A549 (cell line): Measurements from ENCODE around the gene TBC1D4. TPM values are rescaled to one million over a fixed set of nuclear protein-coding genes. Genes with fewer than 3 reads are reported as not detected.

ENCODE experiments used
- ATAC-seq, 2 experiments: fragments of 200-7000 bp in 1 of 2; fragments of >200 bp in 1 of 2; cut with Nextera tagmentation in 1 of 2; cut with Tn5 transposase in 1 of 2; 3 replicates each; pipeline versions ENCODE4 v1.8.0 to v1.9.1; 2018 to 2020; ENCODE audit warnings: mild to moderate bottlenecking in 1 of 2, moderate library complexity in 1 of 2
- CTCF ChIA-PET: fragments of 300-600 bp; sonication (Branson Sonifier 250); formaldehyde crosslinking; extraction: SDS; loops from one replicate; lab custom pipeline; 2021; ENCODE audit warnings: antibody characterized with exemption, inconsistent platforms; lab: Yijun Ruan, JAX
- POLR2A ChIA-PET: fragments of 350-600 bp; formaldehyde crosslinking; extraction: SDS; loops from one replicate; lab custom pipeline; 2021; ENCODE audit warnings: antibody characterized with exemption, inconsistent platforms; lab: Yijun Ruan, JAX
- DNase-seq, 2 experiments: peaks; one replicate each; pipeline versions ENCODE4 v3.0.0 to v3.0.0-alpha.2; 2011 to 2016; ENCODE audit warnings: low read depth in 1 of 2, low spot score in 1 of 2
- FAIRE-seq: peaks from 2 replicates; lab custom pipeline; 2011; peaks lifted over from hg19 to GRCh38; lab: Jason Lieb, UNC
- H3K27ac ChIP-seq, 2 experiments: fragments of >200 bp; sonication (Bioruptor Twin); formaldehyde crosslinking; 3 replicates each; pipeline ENCODE4 v1.5.1; 2016 to 2017
- H3K4me1 ChIP-seq: fragments of >200 bp; sonication (Bioruptor Twin); formaldehyde crosslinking; 3 replicates; pipeline ENCODE4 v1.6.1; 2016
- H3K4me2 ChIP-seq: fragments of >200 bp; sonication (Bioruptor Twin); formaldehyde crosslinking; 3 replicates; pipeline ENCODE4 v1.6.1; 2016
- H3K4me3 ChIP-seq: fragments of >200 bp; sonication (Bioruptor Twin); formaldehyde crosslinking; 3 replicates; pipeline ENCODE4 v1.5.1; 2016
- H3K9me3 ChIP-seq: fragments of >200 bp; sonication (Bioruptor Twin); formaldehyde crosslinking; 3 replicates; pipeline ENCODE4 v1.6.1; 2016
- ATOH8 ChIP-seq: fragments of 250-450 bp; sonication (Bioruptor Pico); IDR thresholded peaks from 2 replicates; pipeline ENCODE4 v1.5.0; 2020; ENCODE audit warnings: low read depth, mild to moderate bottlenecking, moderate library complexity
- BHLHE40 ChIP-seq: IDR thresholded peaks from 2 replicates; pipeline ENCODE4 v1.6.1; 2012; ENCODE audit warnings: low read depth, low read length, inconsistent platforms
- CBX8 ChIP-seq: fragments of 200-600 bp; sonication (generic); IDR thresholded peaks from 2 replicates; pipeline ENCODE4 v1.6.1; 2016
- CHD2 ChIP-seq: fragments of 150-350 bp; IDR thresholded peaks from 2 replicates; pipeline ENCODE4 v1.6.1; 2014; ENCODE audit warnings: low read length; ENCODE audit not compliant: partially characterized antibody
- CHD4 ChIP-seq: fragments of 200-600 bp; sonication (generic); IDR thresholded peaks from 2 replicates; pipeline ENCODE4 v1.6.1; 2016; ENCODE audit warnings: antibody characterized with exemption, mild to moderate bottlenecking, borderline replicate concordance
- EHMT2 ChIP-seq: fragments of 200-600 bp; sonication (generic); IDR thresholded peaks from 2 replicates; pipeline ENCODE4 v1.6.1; 2016; ENCODE audit warnings: antibody characterized with exemption, low read depth, mild to moderate bottlenecking, moderate library complexity
- EP300 ChIP-seq, 2 experiments: fragments of >200 bp; sonication (Bioruptor Twin); formaldehyde crosslinking; IDR thresholded peaks; 2 replicates in 1 of 2; 3 replicates in 1 of 2; pipeline ENCODE4 v1.6.1; 2016 to 2017
- ESRRA ChIP-seq: fragments of 150-350 bp; IDR thresholded peaks from 2 replicates; pipeline ENCODE4 v1.6.1; 2014; ENCODE audit warnings: mild to moderate bottlenecking, low read length, borderline replicate concordance
- FOSL2 ChIP-seq, 2 experiments: fragments of 450-650 bp in 1 of 2; fragments of >200 bp in 1 of 2; sonication (Bioruptor Twin) in 1 of 2; formaldehyde crosslinking; IDR thresholded peaks; 2 replicates each; pipeline versions ENCODE4 v1.5.0 to v1.6.1; 2016 to 2020; ENCODE audit warnings: mild to moderate bottlenecking in 1 of 2, moderate library complexity in 1 of 2
- FOXS1 ChIP-seq: fragments of 250-450 bp; sonication (Bioruptor Pico); IDR thresholded peaks from 2 replicates; pipeline ENCODE4 v1.5.0; 2020; ENCODE audit warnings: mild to moderate bottlenecking, moderate library complexity
- HOXA7 ChIP-seq: fragments of 250-450 bp; sonication (Bioruptor Pico); IDR thresholded peaks from 2 replicates; pipeline ENCODE4 v1.5.0; 2020; ENCODE audit warnings: mild to moderate bottlenecking, moderate library complexity
- HOXB13 ChIP-seq: fragments of 250-450 bp; sonication (Bioruptor Pico); IDR thresholded peaks from 2 replicates; pipeline ENCODE4 v1.5.0; 2020; ENCODE audit warnings: low read depth, mild to moderate bottlenecking, moderate library complexity
- HOXB5 ChIP-seq: fragments of 250-450 bp; sonication (Bioruptor Pico); IDR thresholded peaks from 2 replicates; pipeline ENCODE4 v1.5.0; 2020; ENCODE audit warnings: mild to moderate bottlenecking, moderate library complexity
- JUNB ChIP-seq: fragments of >200 bp; sonication (Bioruptor Twin); formaldehyde crosslinking; IDR thresholded peaks from 2 replicates; pipeline ENCODE4 v1.6.1; 2016
- KDM1A ChIP-seq: fragments of 200-600 bp; sonication (generic); IDR thresholded peaks from 2 replicates; pipeline ENCODE4 v1.6.1; 2016; ENCODE audit warnings: low read depth, mild to moderate bottlenecking
- MAZ ChIP-seq: fragments of 150-350 bp; IDR thresholded peaks from 2 replicates; pipeline ENCODE4 v1.6.1; 2014; ENCODE audit warnings: antibody characterized with exemption, low read depth, low read length, borderline replicate concordance
- NFE2L2 ChIP-seq: fragments of 150-350 bp; conservative IDR thresholded peaks from 2 replicates; pipeline ENCODE4 v1.6.1; 2014; ENCODE audit warnings: low read length
- POLR2A ChIP-seq: IDR thresholded peaks from 2 replicates; pipeline ENCODE4 v1.6.1; 2012; ENCODE audit warnings: mild to moderate bottlenecking, low read length
- RAD21 ChIP-seq, 2 experiments: fragments of >200 bp in 1 of 2; sonication (Bioruptor Twin) in 1 of 2; formaldehyde crosslinking in 1 of 2; IDR thresholded peaks in 1 of 2; conservative IDR thresholded peaks in 1 of 2; 2 replicates in 1 of 2; 3 replicates in 1 of 2; pipeline ENCODE4 v1.6.1; 2012 to 2018; ENCODE audit warnings: inconsistent platforms in 1 of 2
- RFX5 ChIP-seq: fragments of 450-650 bp; IDR thresholded peaks from 2 replicates; pipeline ENCODE4 v1.7.1; 2014; ENCODE audit warnings: antibody characterized with exemption, mild to moderate bottlenecking, moderate library complexity
- RNF2 ChIP-seq: fragments of 200-600 bp; sonication (generic); IDR thresholded peaks from 2 replicates; pipeline ENCODE4 v1.6.1; 2016; ENCODE audit warnings: low read depth, mild to moderate bottlenecking, antibody characterized with exemption, moderate library complexity, borderline replicate concordance
- SMC3 ChIP-seq: fragments of >200 bp; sonication (Bioruptor Twin); formaldehyde crosslinking; IDR thresholded peaks from 3 replicates; pipeline ENCODE4 v1.6.1; 2018; ENCODE audit warnings: inconsistent platforms
- TP53 ChIP-seq: fragments of 250-450 bp; sonication (Bioruptor Pico); IDR thresholded peaks from 2 replicates; pipeline ENCODE4 v1.5.0; 2021; ENCODE audit warnings: mild to moderate bottlenecking, moderate library complexity
- ZFP36 ChIP-seq: fragments of 450-650 bp; IDR thresholded peaks from 2 replicates; pipeline ENCODE4 v1.6.1; 2014; ENCODE audit warnings: borderline replicate concordance; ENCODE audit not compliant: partially characterized antibody
- ZSCAN20 ChIP-seq: fragments of 250-450 bp; sonication (Bioruptor Pico); IDR thresholded peaks from 2 replicates; pipeline ENCODE4 v1.8.0; 2022; ENCODE audit warnings: mild to moderate bottlenecking, moderate library complexity
- WGBS: methylation state at CpG from one replicate; pipeline ENCODE4 v1.1.6; 2017; ENCODE audit errors: missing lambda C conversion rate; 5-methylcytosine and 5-hydroxymethylcytosine counted together
- polyA plus RNA-seq, 4 experiments: library from polyadenylated mRNA; depleted of rRNA in 3 of 4; stranded (reverse); fragments of >200 nt; fragmentation: RNase III in 1 of 4; extraction: RNeasy Plus Mini Kit Qiagen cat#74134 plus additional on column Dnase treatment in 1 of 4; gene quantifications; 2 replicates in 3 of 4; 3 replicates in 1 of 4; pipeline ENCODE4 v1.2.3, GENCODE V29; 2011 to 2017
- TF ChIP-seq, protein P1 (sequence below): fragments of 200-600 bp; sonication (generic); IDR thresholded peaks from 2 replicates; pipeline ENCODE4 v1.6.1; 2016; ENCODE audit warnings: antibody characterized with exemption, mild to moderate bottlenecking, moderate library complexity
- TF ChIP-seq, protein P2 (sequence below): fragments of >200 bp; sonication (Bioruptor Twin); formaldehyde crosslinking; IDR thresholded peaks from 2 replicates; pipeline ENCODE4 v1.6.1; 2016
- TF ChIP-seq, protein P3 (sequence below): fragments of 150-350 bp; IDR thresholded peaks from 2 replicates; pipeline ENCODE4 v1.6.1; 2014; ENCODE audit warnings: low read depth, mild to moderate bottlenecking, low read length

Gene TBC1D4
- polyA plus RNA-seq, 2 of the 4 experiments (the other 2 are of a cell fraction), result 9.5 to 12.5 TPM

DNA sequence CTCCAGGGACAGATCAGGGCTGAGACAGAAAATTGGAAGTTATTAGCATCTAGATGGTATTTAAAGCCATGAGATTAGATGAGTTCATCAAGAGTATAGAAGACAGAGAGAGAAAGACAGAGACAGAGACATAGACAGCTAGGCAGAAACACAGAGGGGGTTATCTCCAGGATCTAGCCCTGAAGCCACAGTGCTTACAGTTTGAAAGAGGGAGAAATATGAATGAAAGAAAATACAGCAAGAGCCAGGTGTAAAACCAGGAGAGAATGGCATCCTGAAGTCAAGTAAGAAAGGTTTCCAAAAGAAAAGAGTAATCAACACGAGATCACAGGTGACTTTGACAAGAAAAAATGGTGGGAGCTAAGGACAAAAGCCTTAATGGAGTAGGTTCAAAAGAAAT, 111.2 kb downstream of the TBC1D4 start:
- H3K4me3 ChIP-seq, result no peak overlapping the region
- no peak overlapping the region for H3K4me2 ChIP-seq
- no peak for TF ChIP-seq CHD4
- TF ChIP-seq HOXB13 (CRISPR knock-in tag), result no peak
- no peak for TF ChIP-seq HOXA7
- no peak for TF ChIP-seq RFX5
- TF ChIP-seq, protein P1, sequence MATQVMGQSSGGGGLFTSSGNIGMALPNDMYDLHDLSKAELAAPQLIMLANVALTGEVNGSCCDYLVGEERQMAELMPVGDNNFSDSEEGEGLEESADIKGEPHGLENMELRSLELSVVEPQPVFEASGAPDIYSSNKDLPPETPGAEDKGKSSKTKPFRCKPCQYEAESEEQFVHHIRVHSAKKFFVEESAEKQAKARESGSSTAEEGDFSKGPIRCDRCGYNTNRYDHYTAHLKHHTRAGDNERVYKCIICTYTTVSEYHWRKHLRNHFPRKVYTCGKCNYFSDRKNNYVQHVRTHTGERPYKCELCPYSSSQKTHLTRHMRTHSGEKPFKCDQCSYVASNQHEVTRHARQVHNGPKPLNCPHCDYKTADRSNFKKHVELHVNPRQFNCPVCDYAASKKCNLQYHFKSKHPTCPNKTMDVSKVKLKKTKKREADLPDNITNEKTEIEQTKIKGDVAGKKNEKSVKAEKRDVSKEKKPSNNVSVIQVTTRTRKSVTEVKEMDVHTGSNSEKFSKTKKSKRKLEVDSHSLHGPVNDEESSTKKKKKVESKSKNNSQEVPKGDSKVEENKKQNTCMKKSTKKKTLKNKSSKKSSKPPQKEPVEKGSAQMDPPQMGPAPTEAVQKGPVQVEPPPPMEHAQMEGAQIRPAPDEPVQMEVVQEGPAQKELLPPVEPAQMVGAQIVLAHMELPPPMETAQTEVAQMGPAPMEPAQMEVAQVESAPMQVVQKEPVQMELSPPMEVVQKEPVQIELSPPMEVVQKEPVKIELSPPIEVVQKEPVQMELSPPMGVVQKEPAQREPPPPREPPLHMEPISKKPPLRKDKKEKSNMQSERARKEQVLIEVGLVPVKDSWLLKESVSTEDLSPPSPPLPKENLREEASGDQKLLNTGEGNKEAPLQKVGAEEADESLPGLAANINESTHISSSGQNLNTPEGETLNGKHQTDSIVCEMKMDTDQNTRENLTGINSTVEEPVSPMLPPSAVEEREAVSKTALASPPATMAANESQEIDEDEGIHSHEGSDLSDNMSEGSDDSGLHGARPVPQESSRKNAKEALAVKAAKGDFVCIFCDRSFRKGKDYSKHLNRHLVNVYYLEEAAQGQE, result no peak
- TF ChIP-seq RNF2, result no peak
- no peak for TF ChIP-seq TP53 (CRISPR knock-in tag)
- no peak for TF ChIP-seq MAZ
- TF ChIP-seq, protein P2, sequence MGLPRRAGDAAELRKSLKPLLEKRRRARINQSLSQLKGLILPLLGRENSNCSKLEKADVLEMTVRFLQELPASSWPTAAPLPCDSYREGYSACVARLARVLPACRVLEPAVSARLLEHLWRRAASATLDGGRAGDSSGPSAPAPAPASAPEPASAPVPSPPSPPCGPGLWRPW, result no peak
- no peak for TF ChIP-seq ATOH8 (CRISPR knock-in tag)
- no peak for TF ChIP-seq ZSCAN20
- TF ChIP-seq, all 56 proteins: peak for 0
- H3K4me1 ChIP-seq, result peaks cover 6% of the 10 kb centered on the region
- DNase-seq (no peak), ATAC-seq (no peak), FAIRE-seq (no peak)
- no peak overlapping the region for H3K27ac ChIP-seq
- ChIA-PET POLR2A (no interaction called here), CTCF (interaction anchor here (0.9 to 5.3 kb wide), 3 partner anchors 11 to 137 kb away, joined by 3 to 47 read pairs (median 3); partner anchors contain the start of gene TBC1D4)
- WGBS, result 41% methylated on average over 1 of the region's 1 CpG
- no peaks in the 10 kb centered on the region for H3K9me3 ChIP-seq

- FAIRE-seq, result no peak
- peaks cover 12% of the 10 kb centered on the region for H3K4me1 ChIP-seq
These were observed 112.0 kb downstream of the TBC1D4 start for GRCh38 chr13:75369981-75370380.

GRCh38 chr13:75368167-75368566, 113.8 kb downstream of the TBC1D4 start:
- no peak overlapping the region for H3K4me2 ChIP-seq
- TF ChIP-seq, protein P3, sequence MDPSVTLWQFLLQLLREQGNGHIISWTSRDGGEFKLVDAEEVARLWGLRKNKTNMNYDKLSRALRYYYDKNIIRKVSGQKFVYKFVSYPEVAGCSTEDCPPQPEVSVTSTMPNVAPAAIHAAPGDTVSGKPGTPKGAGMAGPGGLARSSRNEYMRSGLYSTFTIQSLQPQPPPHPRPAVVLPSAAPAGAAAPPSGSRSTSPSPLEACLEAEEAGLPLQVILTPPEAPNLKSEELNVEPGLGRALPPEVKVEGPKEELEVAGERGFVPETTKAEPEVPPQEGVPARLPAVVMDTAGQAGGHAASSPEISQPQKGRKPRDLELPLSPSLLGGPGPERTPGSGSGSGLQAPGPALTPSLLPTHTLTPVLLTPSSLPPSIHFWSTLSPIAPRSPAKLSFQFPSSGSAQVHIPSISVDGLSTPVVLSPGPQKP, result no peak
- TF ChIP-seq POLR2A, result no peak
- no peak for TF ChIP-seq ZFP36
- TF ChIP-seq FOSL2 (IDR thresholded peaks at IDR 0.05), result no peak
- TF ChIP-seq FOSL2 (CRISPR knock-in tag; IDR thresholded peaks at IDR 0.05), result no peak
- TF ChIP-seq ATOH8 (CRISPR knock-in tag), result no peak
- TF ChIP-seq ZSCAN20, result no peak
- no peak for TF ChIP-seq JUNB
- TF ChIP-seq ESRRA, result no peak
- TF ChIP-seq BHLHE40, result no peak
- TF ChIP-seq NFE2L2, result no peak
- peaks cover 12% of the 10 kb centered on the region for H3K4me1 ChIP-seq
- no peak overlapping the region for H3K27ac ChIP-seq
- WGBS, result 52% methylated on average over 3 of the region's 3 CpGs
- DNase-seq (no peak), ATAC-seq (no peak), FAIRE-seq (no peak)
- no peaks in the 10 kb centered on the region for H3K9me3 ChIP-seq
- ChIA-PET POLR2A (no interaction called here), CTCF (interaction anchor here (0.9 to 2.6 kb wide), 2 partner anchors 114 to 149 kb away, joined by 3 to 10 read pairs; partner anchors contain the start of gene TBC1D4)
- no peak overlapping the region for H3K4me3 ChIP-seq

More at GRCh38 chr13:75369981-75370380, 112.0 kb downstream of the TBC1D4 start:
- Histone ChIP-seq H3K4me3 (no peak overlapping the region), H3K27ac (no peak overlapping the region), H3K9me3 (no peaks in the 10 kb centered on the region)
- POLR2A ChIA-PET, result no interaction called here
- 94% methylated on average over 3 of the region's 3 CpGs for WGBS
- no peak for ATAC-seq
- CTCF ChIA-PET, result interaction anchor here (2.6 kb wide), 1 partner anchor 112 kb away, joined by 10 read pairs; the partner anchor contains the start of gene TBC1D4
- TF ChIP-seq MAZ, result no peak
- no peak for TF ChIP-seq CHD2
- TF ChIP-seq, protein P2, result no peak
- TF ChIP-seq SMC3, result no peak
- no peak for TF ChIP-seq FOXS1 (CRISPR knock-in tag)
- no peak for TF ChIP-seq RAD21 (conservative IDR thresholded peaks at IDR 0.05 in 1 of 2, IDR thresholded peaks at IDR 0.05 in 1 of 2)
- no peak for TF ChIP-seq RNF2
- no peak for TF ChIP-seq EP300 (IDR thresholded peaks at IDR 0.05)
- TF ChIP-seq RFX5, result no peak
- no peak for TF ChIP-seq CBX8
- TF ChIP-seq EHMT2, result no peak
- TF ChIP-seq HOXB5 (CRISPR knock-in tag), result no peak
- no peak for TF ChIP-seq KDM1A
- TF ChIP-seq, all 56 proteins: peak for 0
- no peak for DNase-seq
- H3K4me2 ChIP-seq, result no peak overlapping the region
